Measurements from ENCODE around the gene CRISPLD2.

DNA sequence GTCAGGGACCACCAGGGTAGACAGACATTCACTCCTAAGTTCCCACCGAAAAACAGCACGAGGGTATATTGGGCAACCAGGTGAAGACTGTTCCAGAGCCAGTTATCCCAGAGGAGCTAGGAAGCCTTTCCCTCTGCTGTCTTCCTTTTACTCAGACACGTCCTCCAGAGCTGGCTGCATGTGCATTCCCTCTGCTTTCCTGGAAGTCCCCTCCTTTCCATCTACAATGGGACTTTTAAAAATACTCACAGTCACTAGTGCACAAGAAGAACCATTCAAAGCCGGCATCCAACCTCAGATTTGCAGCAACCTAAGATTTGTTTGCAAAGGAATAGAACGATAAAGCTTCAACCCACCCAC is 32.5 kb upstream of the CRISPLD2 start:
- TF ChIP-seq, protein P1, sequence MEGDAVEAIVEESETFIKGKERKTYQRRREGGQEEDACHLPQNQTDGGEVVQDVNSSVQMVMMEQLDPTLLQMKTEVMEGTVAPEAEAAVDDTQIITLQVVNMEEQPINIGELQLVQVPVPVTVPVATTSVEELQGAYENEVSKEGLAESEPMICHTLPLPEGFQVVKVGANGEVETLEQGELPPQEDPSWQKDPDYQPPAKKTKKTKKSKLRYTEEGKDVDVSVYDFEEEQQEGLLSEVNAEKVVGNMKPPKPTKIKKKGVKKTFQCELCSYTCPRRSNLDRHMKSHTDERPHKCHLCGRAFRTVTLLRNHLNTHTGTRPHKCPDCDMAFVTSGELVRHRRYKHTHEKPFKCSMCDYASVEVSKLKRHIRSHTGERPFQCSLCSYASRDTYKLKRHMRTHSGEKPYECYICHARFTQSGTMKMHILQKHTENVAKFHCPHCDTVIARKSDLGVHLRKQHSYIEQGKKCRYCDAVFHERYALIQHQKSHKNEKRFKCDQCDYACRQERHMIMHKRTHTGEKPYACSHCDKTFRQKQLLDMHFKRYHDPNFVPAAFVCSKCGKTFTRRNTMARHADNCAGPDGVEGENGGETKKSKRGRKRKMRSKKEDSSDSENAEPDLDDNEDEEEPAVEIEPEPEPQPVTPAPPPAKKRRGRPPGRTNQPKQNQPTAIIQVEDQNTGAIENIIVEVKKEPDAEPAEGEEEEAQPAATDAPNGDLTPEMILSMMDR (IDR thresholded peaks at IDR 0.05) = no peak
- no peak for TF ChIP-seq POLR2A (IDR thresholded peaks at IDR 0.05)

Measured in body of pancreas (tissue), 4 donors.